Keratinocyte (primary cell): ENCODE results near the gene CACNA1I.

Experiments
- CTCF ChIP-seq, 3 experiments: IDR thresholded peaks in 1 of 3; conservative IDR thresholded peaks in 1 of 3; optimal IDR thresholded peaks in 1 of 3; 2 replicates in 2 of 3; 3 replicates in 1 of 3; pipeline versions ENCODE3 to v1.5.1; 2011; ENCODE audit warnings: low read length in 3 of 3, mild to moderate bottlenecking in 3 of 3, moderate library complexity in 2 of 3, control low read depth in 1 of 3, inconsistent platforms in 1 of 3; ENCODE audit not compliant: insufficient read depth in 2 of 3; ENCODE audit errors: extremely low read depth in 1 of 3
- EZH2 ChIP-seq: IDR thresholded peaks from one replicate; pipeline ENCODE4 v1.6.1; 2012; ENCODE audit warnings: inconsistent platforms, mild to moderate bottlenecking, low read length, moderate library complexity

GRCh38 chr22:39714321-39714720 is 143.8 kb downstream of the CACNA1I start:
- TF ChIP-seq CTCF (optimal IDR thresholded peaks at IDR 0.05 in 1 of 3, IDR thresholded peaks at IDR 0.05 in 1 of 3, conservative IDR thresholded peaks at IDR 0.05 in 1 of 3; ENCODE audit: extremely low read depth in 1 of 3, insufficient read depth in 2 of 3, low read length in 3 of 3) (no peak), EZH2 (no peak)
